ENCODE results near the gene SLC24A3.

The SLC24A3 gene

DNA sequence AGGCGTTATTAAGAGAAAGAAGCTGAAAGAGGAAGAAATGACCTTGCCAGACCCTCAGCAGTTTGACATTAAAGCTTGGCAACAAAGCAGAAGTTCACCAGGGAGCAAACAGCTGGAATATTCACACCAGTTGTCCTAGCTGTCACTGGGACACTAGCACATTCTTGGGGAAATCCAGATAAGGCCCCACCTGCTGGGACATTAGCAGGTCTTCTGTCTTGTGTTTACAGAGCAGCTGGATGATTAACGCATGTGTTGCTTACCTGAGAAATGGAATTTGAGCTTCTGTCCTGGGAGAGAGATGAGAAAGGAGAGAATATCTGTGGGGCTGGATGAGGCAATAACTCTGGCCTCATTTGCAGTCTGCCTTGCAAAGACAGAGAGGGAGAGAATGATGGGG, 408.0 kb downstream of the SLC24A3 start:
- CTCF ChIA-PET = no interaction called here

DNA sequence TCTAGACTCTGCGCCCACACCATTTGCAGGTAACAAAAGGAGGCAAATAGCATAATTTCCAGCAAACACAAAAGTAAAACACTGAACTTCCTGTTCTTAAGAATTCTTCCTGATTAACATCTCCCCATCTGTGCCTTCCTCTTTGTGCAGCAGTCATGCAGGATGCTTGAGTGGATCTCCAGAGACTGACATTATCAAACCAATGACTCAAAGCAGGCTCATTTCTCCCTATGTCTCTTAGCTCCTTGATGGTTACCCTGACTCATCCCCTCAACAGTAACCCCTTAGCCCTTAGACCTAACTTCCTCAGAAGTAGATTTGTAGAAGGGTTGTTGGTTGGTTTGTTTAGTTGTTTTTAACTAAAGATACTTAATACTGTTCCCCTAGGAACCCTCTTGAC, 408.6 kb downstream of the SLC24A3 start:
- CTCF ChIA-PET = no interaction called here
- POLR2A ChIA-PET = no interaction called here
- TF ChIP-seq FOXA1 (IDR thresholded peaks at IDR 0.05) (no peak), SP1 (IDR thresholded peaks at IDR 0.05) (no peak), TARDBP (IDR thresholded peaks at IDR 0.05) (no peak), HDGF (IDR thresholded peaks at IDR 0.05; ENCODE audit: borderline replicate concordance) (no peak), CTBP1 (IDR thresholded peaks at IDR 0.05; ENCODE audit: borderline replicate concordance) (no peak), LEF1 (IDR thresholded peaks at IDR 0.05; ENCODE audit: borderline replicate concordance) (no peak), BHLHE40 (IDR thresholded peaks at IDR 0.05; ENCODE audit: borderline replicate concordance) (no peak), ZNF384 (IDR thresholded peaks at IDR 0.05) (no peak), L3MBTL2 (conservative IDR thresholded peaks at IDR 0.05) (no peak)
- TF ChIP-seq, protein P1, sequence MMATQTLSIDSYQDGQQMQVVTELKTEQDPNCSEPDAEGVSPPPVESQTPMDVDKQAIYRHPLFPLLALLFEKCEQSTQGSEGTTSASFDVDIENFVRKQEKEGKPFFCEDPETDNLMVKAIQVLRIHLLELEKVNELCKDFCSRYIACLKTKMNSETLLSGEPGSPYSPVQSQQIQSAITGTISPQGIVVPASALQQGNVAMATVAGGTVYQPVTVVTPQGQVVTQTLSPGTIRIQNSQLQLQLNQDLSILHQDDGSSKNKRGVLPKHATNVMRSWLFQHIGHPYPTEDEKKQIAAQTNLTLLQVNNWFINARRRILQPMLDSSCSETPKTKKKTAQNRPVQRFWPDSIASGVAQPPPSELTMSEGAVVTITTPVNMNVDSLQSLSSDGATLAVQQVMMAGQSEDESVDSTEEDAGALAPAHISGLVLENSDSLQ (IDR thresholded peaks at IDR 0.05) = no peak
- no peak for DNase-seq (ENCODE audit: extremely low spot score)

More for the DNA sequence above, 408.0 kb downstream of the SLC24A3 start:
- DNase-seq (ENCODE audit: extremely low spot score) = no peak
- POLR2A ChIA-PET = no interaction called here
- TF ChIP-seq L3MBTL2 (conservative IDR thresholded peaks at IDR 0.05) (no peak), BHLHE40 (IDR thresholded peaks at IDR 0.05; ENCODE audit: borderline replicate concordance) (no peak), SUZ12 (IDR thresholded peaks at IDR 0.05) (no peak), LEF1 (IDR thresholded peaks at IDR 0.05; ENCODE audit: borderline replicate concordance) (no peak), SP1 (IDR thresholded peaks at IDR 0.05) (no peak), HDGF (IDR thresholded peaks at IDR 0.05; ENCODE audit: borderline replicate concordance) (no peak), NFRKB (IDR thresholded peaks at IDR 0.05) (no peak), ARNT (IDR thresholded peaks at IDR 0.05) (no peak), FOXM1 (IDR thresholded peaks at IDR 0.05; ENCODE audit: borderline replicate concordance) (no peak), ZNF384 (IDR thresholded peaks at IDR 0.05) (no peak), CTBP1 (IDR thresholded peaks at IDR 0.05; ENCODE audit: borderline replicate concordance) (no peak), TARDBP (IDR thresholded peaks at IDR 0.05) (no peak)

DNA sequence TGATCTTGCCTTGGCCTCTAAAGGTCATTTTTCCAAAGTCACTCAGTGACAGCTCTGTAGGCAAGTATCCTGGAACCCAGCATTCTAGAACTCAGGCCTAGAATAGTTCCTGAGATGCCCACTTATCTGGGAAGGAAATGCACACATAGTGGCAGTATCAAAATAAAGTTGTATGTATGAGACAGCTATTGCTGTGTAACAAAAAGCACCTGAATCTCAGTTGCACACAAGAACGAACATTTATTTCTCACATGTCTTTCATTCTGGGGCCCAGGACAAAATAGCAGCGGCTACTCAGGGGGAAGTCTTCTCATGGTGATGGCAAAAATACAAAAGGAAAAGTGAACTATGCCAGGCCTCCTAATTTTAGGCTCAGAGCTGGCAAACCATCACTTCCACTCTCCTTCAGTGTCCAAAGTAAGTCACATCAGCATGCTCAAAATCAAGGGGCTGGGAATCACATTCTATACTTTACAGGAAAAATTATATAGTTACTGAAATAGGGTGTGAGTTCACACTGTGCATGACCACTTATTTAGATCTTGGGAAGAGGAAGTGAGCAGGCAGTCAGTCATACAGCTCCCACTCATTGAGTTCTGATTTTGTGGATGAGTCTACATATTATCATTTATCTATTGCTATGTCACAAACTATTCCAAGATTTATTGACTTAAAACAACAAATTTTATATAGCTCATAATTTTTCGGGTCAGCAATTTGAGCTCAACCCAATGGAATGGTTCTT, 412.0 kb downstream of the SLC24A3 start:
- no peak for TF ChIP-seq ZNF384 (IDR thresholded peaks at IDR 0.05)
- no peak for TF ChIP-seq BHLHE40 (IDR thresholded peaks at IDR 0.05; ENCODE audit: borderline replicate concordance)
- no peak for TF ChIP-seq ELF4 (IDR thresholded peaks at IDR 0.05)
- ChIA-PET CTCF (interaction anchor here (0.7 kb wide), 1 partner anchor 403 kb away, joined by 3 read pairs; no protein-coding TSS in a partner anchor), POLR2A (no interaction called here)
- DNase-seq (ENCODE audit: extremely low spot score) = no peak

DNA sequence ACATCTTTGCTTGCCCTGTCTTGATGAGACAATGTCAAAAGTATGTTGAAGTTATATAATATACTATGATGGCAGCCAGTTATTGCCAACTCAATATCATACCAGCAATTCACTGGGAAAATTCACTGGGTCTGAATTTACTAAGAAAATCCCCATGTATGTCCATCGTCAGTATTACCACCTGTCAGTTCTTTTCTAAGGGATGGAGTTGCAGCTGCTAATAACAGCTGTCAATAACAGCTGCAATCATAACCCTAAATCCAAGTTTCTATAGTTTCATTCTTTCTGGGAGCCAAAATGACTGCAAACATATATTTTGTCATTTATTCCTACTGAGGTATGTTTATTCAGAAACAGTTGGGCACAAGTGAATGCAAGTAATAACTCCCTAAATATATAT, 413.0 kb downstream of the SLC24A3 start:
- CTCF ChIA-PET = no interaction called here
- no peak for TF ChIP-seq ELF4 (IDR thresholded peaks at IDR 0.05)
- no peak for TF ChIP-seq FOXK2 (IDR thresholded peaks at IDR 0.05)
- TF ChIP-seq SUZ12 (IDR thresholded peaks at IDR 0.05) = no peak
- no peak for TF ChIP-seq LEF1 (IDR thresholded peaks at IDR 0.05; ENCODE audit: borderline replicate concordance)

DNA sequence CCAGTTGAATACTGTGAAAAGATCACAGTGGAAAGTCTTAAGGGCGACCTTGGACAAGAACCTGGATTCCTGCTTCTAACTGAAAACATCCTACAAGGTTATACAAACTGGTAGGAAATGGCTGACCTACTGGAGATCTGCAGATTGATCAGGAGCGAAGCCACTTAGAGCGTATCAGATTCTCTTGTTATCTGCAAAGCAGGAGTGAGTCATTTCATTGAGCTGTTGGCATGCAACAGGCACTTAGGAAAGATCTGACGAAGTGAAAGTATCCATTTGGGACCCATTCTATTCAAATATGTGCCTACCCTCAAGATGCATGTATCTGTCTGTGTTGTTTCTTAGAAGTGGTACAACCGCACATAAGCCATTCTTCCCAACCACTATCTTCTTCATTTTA, 414.5 kb downstream of the SLC24A3 start:
- no peak for DNase-seq (ENCODE audit: extremely low spot score)
- no peak for TF ChIP-seq FOXA1 (IDR thresholded peaks at IDR 0.05)
- no peak for TF ChIP-seq SUZ12 (IDR thresholded peaks at IDR 0.05)
- no peak for TF ChIP-seq CTBP1 (IDR thresholded peaks at IDR 0.05; ENCODE audit: borderline replicate concordance)
- no peak for TF ChIP-seq ELF4 (IDR thresholded peaks at IDR 0.05)
- TF ChIP-seq L3MBTL2 (conservative IDR thresholded peaks at IDR 0.05) = no peak
- ChIA-PET POLR2A (no interaction called here), CTCF (interaction anchor here (0.6 kb wide), 1 partner anchor 373 kb away, joined by 3 read pairs; no protein-coding TSS in a partner anchor)

More for the DNA sequence above, 413.0 kb downstream of the SLC24A3 start:
- no peak for DNase-seq (ENCODE audit: extremely low spot score)
- POLR2A ChIA-PET = no interaction called here

DNA sequence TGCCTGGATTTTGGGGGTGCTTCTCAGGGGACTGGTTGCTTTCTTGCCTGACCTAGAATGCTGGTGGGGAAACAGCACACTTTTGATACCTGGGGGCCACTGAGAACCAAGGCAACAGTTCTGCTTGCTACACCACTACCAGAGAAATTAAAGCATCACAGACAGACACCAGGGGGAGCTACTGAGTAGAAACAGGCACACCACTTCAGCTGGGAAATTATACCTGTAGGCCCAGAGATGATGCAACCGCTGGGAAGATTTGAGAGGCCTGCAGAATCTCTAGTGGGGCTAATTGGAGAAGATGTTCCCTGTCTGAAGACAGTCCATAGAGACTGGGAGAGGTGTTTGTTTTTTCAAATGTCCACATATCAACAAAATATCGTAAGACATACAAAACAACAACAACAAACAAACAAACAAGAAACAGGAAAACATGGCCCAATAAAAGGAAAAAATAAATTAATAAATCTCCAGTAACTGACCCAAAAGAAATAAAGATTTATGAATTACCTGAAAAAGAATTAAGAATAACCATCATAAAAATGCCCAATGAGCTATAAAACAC, 416.2 kb downstream of the SLC24A3 start:
- DNase-seq (ENCODE audit: extremely low spot score) = peak; percentile 65
- ChIA-PET CTCF (interaction anchor here (0.6 to 1.0 kb wide), 3 partner anchors 22 to 1820 kb away, joined by 3 to 9 read pairs (median 3); no protein-coding TSS in a partner anchor), POLR2A (no interaction called here)
- TF ChIP-seq CTBP1 (IDR thresholded peaks at IDR 0.05; ENCODE audit: borderline replicate concordance) = no peak
- TF ChIP-seq HDGF (IDR thresholded peaks at IDR 0.05; ENCODE audit: borderline replicate concordance) = no peak
- TF ChIP-seq TARDBP (IDR thresholded peaks at IDR 0.05) = no peak
- TF ChIP-seq SUZ12 (IDR thresholded peaks at IDR 0.05) = no peak
- TF ChIP-seq BHLHE40 (IDR thresholded peaks at IDR 0.05; ENCODE audit: borderline replicate concordance) = no peak
- TF ChIP-seq ZNF384 (IDR thresholded peaks at IDR 0.05) = no peak
- TF ChIP-seq LEF1 (IDR thresholded peaks at IDR 0.05; ENCODE audit: borderline replicate concordance) = no peak
- no peak for TF ChIP-seq FOXM1 (IDR thresholded peaks at IDR 0.05; ENCODE audit: borderline replicate concordance)
- no peak for TF ChIP-seq ELF4 (IDR thresholded peaks at IDR 0.05)
- no peak for TF ChIP-seq ARNT (IDR thresholded peaks at IDR 0.05)
- TF ChIP-seq, protein P1 (IDR thresholded peaks at IDR 0.05) = no peak

DNA sequence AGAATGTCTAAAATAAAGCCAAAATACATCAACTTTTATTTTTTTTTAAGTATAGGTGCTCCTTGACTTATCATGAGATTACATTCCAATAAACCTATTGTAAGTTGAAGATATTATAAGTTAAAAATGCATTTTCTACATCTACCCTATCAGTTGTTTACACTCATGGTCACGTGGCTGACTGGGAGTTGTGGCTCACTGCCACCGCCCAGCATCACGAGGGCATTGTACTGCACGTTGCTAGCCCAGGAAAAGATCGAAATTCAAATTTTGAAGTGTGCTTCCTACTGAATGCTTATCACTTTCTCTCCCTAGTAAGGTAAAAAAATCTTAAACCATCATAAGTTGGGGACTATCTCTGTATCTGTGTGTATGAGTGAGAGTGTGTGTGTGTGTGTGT, 419.0 kb downstream of the SLC24A3 start:
- TF ChIP-seq BHLHE40 (IDR thresholded peaks at IDR 0.05; ENCODE audit: borderline replicate concordance) = no peak
- TF ChIP-seq LEF1 (IDR thresholded peaks at IDR 0.05; ENCODE audit: borderline replicate concordance) = no peak
- TF ChIP-seq FOXK2 (IDR thresholded peaks at IDR 0.05) = no peak
- TF ChIP-seq L3MBTL2 (conservative IDR thresholded peaks at IDR 0.05) = no peak
- no peak for TF ChIP-seq HDGF (IDR thresholded peaks at IDR 0.05; ENCODE audit: borderline replicate concordance)
- no peak for TF ChIP-seq FOXA1 (IDR thresholded peaks at IDR 0.05)
- TF ChIP-seq TARDBP (IDR thresholded peaks at IDR 0.05) = no peak
- TF ChIP-seq, protein P1 (IDR thresholded peaks at IDR 0.05) = no peak
- no peak for TF ChIP-seq SUZ12 (IDR thresholded peaks at IDR 0.05)
- TF ChIP-seq ARNT (IDR thresholded peaks at IDR 0.05) = no peak
- TF ChIP-seq FOXM1 (IDR thresholded peaks at IDR 0.05; ENCODE audit: borderline replicate concordance) = no peak
- no peak for TF ChIP-seq NFRKB (IDR thresholded peaks at IDR 0.05)
- TF ChIP-seq ZNF384 (IDR thresholded peaks at IDR 0.05) = no peak
- TF ChIP-seq ELF4 (IDR thresholded peaks at IDR 0.05) = no peak
- no peak for TF ChIP-seq CTBP1 (IDR thresholded peaks at IDR 0.05; ENCODE audit: borderline replicate concordance)
- TF ChIP-seq SP1 (IDR thresholded peaks at IDR 0.05) = no peak
- DNase-seq (ENCODE audit: extremely low spot score) = no peak
- CTCF ChIA-PET = no interaction called here
- POLR2A ChIA-PET = no interaction called here
